ENCODE measurements around the gene SNRPA.

The SNRPA gene

DNA sequence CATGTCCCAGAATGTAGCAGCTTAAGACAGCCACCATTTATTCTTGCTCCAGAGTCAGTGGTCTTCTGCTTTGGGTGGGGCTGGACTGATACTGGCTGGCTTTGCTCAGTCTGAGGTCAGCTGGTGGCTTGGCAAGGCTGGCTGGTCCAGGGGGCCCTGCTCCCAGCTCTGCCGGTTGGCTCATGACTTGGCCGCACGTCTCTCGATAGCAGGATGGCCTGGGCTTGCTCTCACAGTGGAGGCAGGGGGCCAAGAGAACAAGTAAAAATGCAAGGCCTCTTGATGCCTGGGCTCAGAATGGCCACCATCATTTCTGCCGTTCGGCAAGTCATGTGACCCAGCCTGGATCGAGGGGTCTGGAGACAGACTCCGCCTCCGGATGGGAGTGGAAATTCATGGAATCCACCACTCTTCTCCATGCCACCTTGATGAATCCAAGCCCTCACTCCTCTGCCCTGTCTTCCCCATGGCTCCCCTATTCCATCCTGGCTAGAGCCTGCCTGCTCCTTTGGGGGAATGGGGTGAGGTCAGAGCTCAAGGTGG, 13.8 kb upstream of the SNRPA start:
- Histone ChIP-seq H3K36me3 (ENCODE audit: low read length) (no peaks in the 10 kb centered on the region), H3K4me2 (ENCODE audit: low read depth, low read length, poor library complexity, severe bottlenecking) (no peak overlapping the region), H2AFZ (ENCODE audit: low read depth, low read length, severe bottlenecking) (no peak overlapping the region), H4K20me1 (ENCODE audit: low read depth, low read length) (no peaks in the 10 kb centered on the region), H3K9me3 (ENCODE audit: insufficient read depth, low read length) (no peaks in the 10 kb centered on the region), H3F3A (ENCODE audit: insufficient read depth) (no peaks in the 10 kb centered on the region), H3K9ac (ENCODE audit: low read length) (no peak overlapping the region), H3K9me2 (replicated peaks; ENCODE audit: insufficient read depth, low read length) (no peaks in the 10 kb centered on the region), H3K27ac (ENCODE audit: low read depth, low read length) (no peak overlapping the region), H3K27me3 (ENCODE audit: low read length) (no peaks in the 10 kb centered on the region), H3K79me2 (ENCODE audit: insufficient read depth, low read length) (no peaks in the 10 kb centered on the region), H3K4me3 (ENCODE audit: insufficient read depth, low read length, poor library complexity, severe bottlenecking) (no peak overlapping the region)
- TF ChIP-seq CTCF (IDR thresholded peaks at IDR 0.05; ENCODE audit: insufficient read depth, low read length, poor library complexity, severe bottlenecking) (no peak), EZH2phosphoT487 (conservative IDR thresholded peaks at IDR 0.05; ENCODE audit: low read length) (no peak)

- Histone ChIP-seq H4K20me1 (ENCODE audit: low read depth, low read length) (no peaks in the 10 kb centered on the region), H3K27me3 (ENCODE audit: low read length) (no peaks in the 10 kb centered on the region), H3K4me2 (ENCODE audit: low read depth, low read length, poor library complexity, severe bottlenecking) (no peak overlapping the region), H2AFZ (ENCODE audit: low read depth, low read length, severe bottlenecking) (no peak overlapping the region), H3F3A (ENCODE audit: insufficient read depth) (no peaks in the 10 kb centered on the region), H3K79me2 (ENCODE audit: insufficient read depth, low read length) (no peaks in the 10 kb centered on the region), H3K9me2 (replicated peaks; ENCODE audit: insufficient read depth, low read length) (no peaks in the 10 kb centered on the region), H3K9ac (ENCODE audit: low read length) (no peak overlapping the region), H3K27ac (ENCODE audit: low read depth, low read length) (no peak overlapping the region), H3K36me3 (ENCODE audit: low read length) (no peaks in the 10 kb centered on the region), H3K9me3 (ENCODE audit: insufficient read depth, low read length) (no peaks in the 10 kb centered on the region), H3K4me3 (ENCODE audit: insufficient read depth, low read length, poor library complexity, severe bottlenecking) (no peak overlapping the region)
- TF ChIP-seq EZH2phosphoT487 (conservative IDR thresholded peaks at IDR 0.05; ENCODE audit: low read length) (no peak), CTCF (IDR thresholded peaks at IDR 0.05; ENCODE audit: insufficient read depth, low read length, poor library complexity, severe bottlenecking) (no peak)
Observed at GRCh38 chr19:40739030-40739839, 11.8 kb upstream of the SNRPA start.

GRCh38 chr19:40739871-40740703, 10.9 kb upstream of the SNRPA start:
- TF ChIP-seq EZH2phosphoT487 (conservative IDR thresholded peaks at IDR 0.05; ENCODE audit: low read length) (no peak), CTCF (IDR thresholded peaks at IDR 0.05; ENCODE audit: insufficient read depth, low read length, poor library complexity, severe bottlenecking) (no peak)
- H3K4me2 ChIP-seq (ENCODE audit: low read depth, low read length, poor library complexity, severe bottlenecking), result no peak overlapping the region
- no peaks in the 10 kb centered on the region for H3K9me2 ChIP-seq (replicated peaks; ENCODE audit: insufficient read depth, low read length)
- H3K27me3 ChIP-seq (ENCODE audit: low read length), result no peaks in the 10 kb centered on the region
- H3K27ac ChIP-seq (ENCODE audit: low read depth, low read length), result no peak overlapping the region
- H2AFZ ChIP-seq (ENCODE audit: low read depth, low read length, severe bottlenecking), result no peak overlapping the region
- H3K9ac ChIP-seq (ENCODE audit: low read length), result no peak overlapping the region
- no peaks in the 10 kb centered on the region for H3K79me2 ChIP-seq (ENCODE audit: insufficient read depth, low read length)
- H3K9me3 ChIP-seq (ENCODE audit: insufficient read depth, low read length), result no peaks in the 10 kb centered on the region
- H3K36me3 ChIP-seq (ENCODE audit: low read length), result no peaks in the 10 kb centered on the region
- no peak overlapping the region for H3K4me3 ChIP-seq (ENCODE audit: insufficient read depth, low read length, poor library complexity, severe bottlenecking)
- no peaks in the 10 kb centered on the region for H3F3A ChIP-seq (ENCODE audit: insufficient read depth)
- no peaks in the 10 kb centered on the region for H4K20me1 ChIP-seq (ENCODE audit: low read depth, low read length)
